Ammon's horn (tissue), 1 donor: ENCODE results near the gene ZNF296.
A peak's percentile ranks its signal among the peaks of the same experiment; 100 is the strongest.

Experiments
- DNase-seq: peaks from one replicate; pipeline ENCODE4 v3.0.0-alpha.2; 2016; ENCODE audit warnings: low spot score

ZNF296 gene

DNA sequence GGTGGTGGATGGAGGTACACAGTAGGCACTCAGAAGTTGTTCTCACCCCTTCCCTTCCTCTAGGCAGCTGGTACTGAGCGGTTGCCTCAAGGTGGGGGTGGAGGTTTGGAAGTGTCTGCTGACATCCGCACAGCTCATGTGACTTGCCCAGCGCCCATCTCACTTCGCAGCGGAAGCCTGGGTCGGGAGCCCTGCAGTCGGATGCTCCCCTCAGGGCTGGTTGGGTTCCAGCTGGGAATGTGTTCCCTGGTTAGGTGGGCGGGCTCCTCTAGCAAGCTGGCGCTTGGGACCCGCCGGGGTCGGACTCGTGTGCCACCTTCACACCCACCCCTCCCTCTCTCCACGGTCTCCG is 26.9 kb upstream of the ZNF296 start:
- DNase-seq = peak; percentile 57

GRCh38 chr19:45102481-45102880 is 26.2 kb upstream of the ZNF296 start:
- DNase-seq = no peak

DNA sequence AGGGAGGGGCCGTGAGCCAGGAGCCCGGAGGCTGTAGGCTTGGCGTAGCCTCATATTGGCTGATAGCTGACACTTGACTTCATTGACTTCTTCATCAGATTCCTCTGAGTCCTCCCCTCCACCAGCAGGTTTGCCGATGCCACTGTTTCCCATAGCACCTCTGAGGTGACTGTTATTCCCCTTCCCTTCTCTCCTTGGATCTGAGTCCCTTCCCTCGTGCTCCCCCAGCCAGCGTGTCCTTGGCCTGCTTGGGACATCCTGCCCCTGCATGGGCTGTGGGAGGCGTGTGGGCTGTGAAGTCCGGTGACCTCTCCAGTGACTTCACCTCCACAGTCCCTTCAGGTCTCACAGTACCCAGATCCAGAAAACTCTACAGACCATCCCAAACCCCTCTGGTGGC is 25.5 kb upstream of the ZNF296 start:
- no peak for DNase-seq

- DNase-seq = no peak
Observed at GRCh38 chr19:45100846-45101252, 24.6 kb upstream of the ZNF296 start.

DNA sequence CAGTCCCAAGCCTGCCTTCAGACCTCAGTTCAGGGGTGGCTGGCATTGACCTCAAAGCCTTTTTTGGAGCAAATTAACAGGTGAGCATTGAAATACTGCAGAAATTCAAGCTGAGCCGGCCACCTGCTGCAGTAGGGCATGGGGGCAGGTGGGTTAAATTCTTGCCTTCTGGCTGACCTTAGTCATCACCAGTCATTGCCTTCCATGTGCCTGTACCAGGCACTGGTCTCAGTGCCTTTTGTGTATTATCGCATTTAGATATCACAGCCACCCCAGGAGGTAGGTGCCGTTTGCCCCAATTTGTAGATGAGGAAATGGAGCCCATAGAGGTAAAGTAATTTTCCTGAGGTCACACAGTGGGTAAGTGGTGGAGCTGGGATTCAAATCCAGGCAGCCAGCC is 23.9 kb upstream of the ZNF296 start:
- DNase-seq = no peak

GRCh38 chr19:45099467-45100191 is 23.4 kb upstream of the ZNF296 start:
- peak; percentile 43 for DNase-seq

DNA sequence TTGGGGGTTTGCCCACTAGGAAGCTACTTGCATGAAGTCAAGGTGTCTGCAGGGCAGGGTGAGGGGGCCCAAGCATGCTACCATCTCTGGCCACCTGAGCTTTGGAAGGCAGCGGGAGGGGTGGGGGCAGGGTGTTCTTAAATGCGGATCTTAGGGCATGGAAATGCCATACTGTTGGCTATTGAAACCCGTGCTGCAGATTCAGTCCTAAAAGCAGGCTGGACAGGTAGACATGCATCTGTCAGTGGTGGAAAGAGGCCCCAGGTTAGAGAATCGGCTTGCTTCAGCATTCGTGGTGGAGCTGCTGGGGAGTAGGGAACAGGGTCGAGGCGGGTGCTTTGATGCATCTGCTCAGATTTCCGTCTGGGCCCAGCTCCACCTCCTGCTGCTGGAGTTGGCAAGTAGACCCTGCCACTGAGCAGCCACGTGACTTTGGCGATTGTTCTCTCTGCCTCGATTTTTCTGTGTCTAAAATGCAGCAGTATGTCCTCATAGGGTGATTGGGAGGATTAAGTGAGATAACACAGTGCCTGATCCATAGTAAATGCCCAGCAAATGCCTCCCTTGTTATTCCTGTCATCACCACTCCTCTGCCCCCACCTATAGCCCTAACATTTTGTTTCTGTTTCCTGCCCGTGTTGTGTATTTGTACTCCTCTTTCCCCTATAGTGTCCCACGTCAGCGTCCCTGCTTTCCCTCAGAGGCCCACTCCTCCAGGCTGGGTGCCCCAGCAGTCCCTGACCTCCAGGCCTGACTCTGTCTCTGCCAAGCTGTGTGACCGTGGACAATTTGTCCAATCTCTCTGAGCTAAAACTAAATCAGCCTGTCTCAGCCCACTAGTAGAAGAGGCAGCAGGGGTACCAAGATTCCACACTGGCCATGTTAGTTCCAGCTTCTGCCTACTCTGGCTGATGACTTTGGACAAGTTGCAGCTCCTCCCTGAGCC is 22.5 kb upstream of the ZNF296 start:
- DNase-seq = peak; percentile 93

GRCh38 chr19:45097776-45098520 is 21.7 kb upstream of the ZNF296 start:
- peak; percentile 71 for DNase-seq

DNA sequence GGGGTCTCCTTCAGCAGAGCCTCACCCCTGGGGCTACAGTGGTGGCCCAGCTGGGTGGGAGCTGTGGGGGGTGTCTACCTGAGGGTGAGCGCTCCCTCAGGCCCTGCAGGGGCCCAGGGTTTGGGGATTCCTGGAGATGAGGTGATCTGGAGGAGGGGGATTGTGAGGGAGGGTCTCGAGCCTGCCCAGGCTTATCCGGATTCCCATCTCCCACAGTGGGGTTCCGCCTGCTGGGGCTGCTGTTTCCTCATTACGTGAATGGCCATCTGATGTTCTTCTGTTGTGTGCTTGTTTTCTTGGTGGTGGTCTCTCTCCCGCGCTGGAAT is 21.1 kb upstream of the ZNF296 start:
- DNase-seq = no peak

GRCh38 chr19:45096700-45097099 is 20.4 kb upstream of the ZNF296 start:
- no peak for DNase-seq

GRCh38 chr19:45095496-45096413 is 19.5 kb upstream of the ZNF296 start:
- DNase-seq = no peak

- no peak for DNase-seq
Observed at GRCh38 chr19:45094707-45095106, 18.4 kb upstream of the ZNF296 start.

- DNase-seq = no peak
Observed at GRCh38 chr19:45094137-45094536, 17.9 kb upstream of the ZNF296 start.

GRCh38 chr19:45092747-45093678 is 16.7 kb upstream of the ZNF296 start, which contains the start of gene PPP1R37:
Gene PPP1R37 (plus strand): TSS chr19:45093179. CDS start chr19:45093326, 147 bp downstream.
- DNase-seq = peak; percentile 95

- peak; percentile 100 for DNase-seq
Observed at GRCh38 chr19:45091031-45091923, 15.0 kb upstream of the ZNF296 start.

DNA sequence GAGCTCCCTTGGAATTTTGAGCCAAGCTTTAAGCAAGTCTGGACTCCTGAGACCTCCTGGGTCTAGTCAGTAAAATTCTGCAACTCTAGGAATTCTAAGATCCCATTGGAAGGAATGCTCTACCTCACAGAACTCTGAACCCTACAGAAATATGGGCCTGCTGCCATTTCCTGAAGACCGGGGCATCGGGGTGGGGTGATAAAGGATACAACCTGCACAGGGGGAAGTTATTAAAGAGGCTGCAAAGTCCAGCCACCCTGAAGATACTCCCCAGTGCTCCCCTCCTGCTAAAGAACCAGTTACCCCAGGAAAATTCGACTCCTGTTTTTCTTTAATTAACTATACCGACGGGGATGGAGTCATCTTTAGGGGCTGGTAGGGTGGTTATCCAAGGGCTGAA is 14.3 kb upstream of the ZNF296 start:
- no peak for DNase-seq

DNA sequence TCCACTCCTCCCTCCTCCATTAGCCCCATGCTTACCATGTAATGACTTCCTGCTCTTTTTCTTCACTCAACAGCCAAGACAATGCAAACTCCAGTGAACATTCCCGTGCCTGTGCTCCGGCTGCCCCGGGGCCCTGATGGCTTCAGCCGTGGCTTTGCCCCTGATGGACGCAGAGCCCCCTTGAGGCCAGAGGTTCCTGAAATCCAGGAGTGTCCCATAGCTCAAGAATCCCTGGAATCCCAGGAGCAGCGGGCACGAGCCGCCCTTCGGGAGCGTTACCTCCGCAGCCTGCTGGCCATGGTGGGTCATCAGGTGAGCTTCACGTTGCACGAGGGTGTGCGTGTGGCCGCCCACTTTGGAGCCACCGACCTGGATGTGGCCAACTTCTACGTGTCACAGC is 13.8 kb upstream of the ZNF296 start:
- DNase-seq = no peak

- DNase-seq = no peak
Observed at GRCh38 chr19:45087531-45087930, 11.3 kb upstream of the ZNF296 start.

GRCh38 chr19:45086480-45086879 is 10.2 kb upstream of the ZNF296 start:
- DNase-seq = no peak
